VCaP (cell line): ENCODE results near the gene WDR37.
"Not testable (repeated sequence)": the region's sequence is repeated elsewhere in the genome, so short reads cannot be mapped to it uniquely, and the experiment has no call there.

Experiments used
- H3K27ac ChIP-seq: fragments of 450-650 bp; 2 replicates; pipeline ENCODE4 v1.5.1; 2017
- CTCF ChIP-seq: fragments of 450-650 bp; conservative IDR thresholded peaks from 2 replicates; pipeline ENCODE4 v1.5.1; 2017; ENCODE audit warnings: mild to moderate bottlenecking, moderate library complexity

Gene WDR37

GRCh38 chr10:1029838-1030237 lies 26.3 kb upstream of the WDR37 start:
- no peak for TF ChIP-seq CTCF
- no peak overlapping the region for H3K27ac ChIP-seq

DNA sequence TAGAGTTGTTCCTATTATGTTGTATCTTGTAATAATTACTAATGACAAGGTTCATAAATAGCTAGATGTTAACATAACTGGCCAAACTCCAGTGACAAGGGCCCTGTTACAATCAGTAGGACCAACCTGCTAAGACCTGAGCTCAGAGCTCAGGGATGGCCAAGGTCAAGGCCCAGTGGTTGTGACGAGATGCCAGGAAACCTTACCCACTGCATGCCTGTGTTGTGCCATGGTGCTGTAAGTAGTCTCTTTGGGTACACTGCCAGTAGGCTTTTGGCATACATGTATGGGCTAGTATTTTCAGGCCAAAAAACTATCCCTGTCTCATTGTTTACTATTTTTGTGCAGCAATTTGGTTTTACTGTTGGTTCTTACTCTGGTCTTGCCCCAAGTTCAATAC lies 22.6 kb upstream of the WDR37 start:
- H3K27ac ChIP-seq: peak overlapping the region; percentile 86
- TF ChIP-seq CTCF: no peak

DNA sequence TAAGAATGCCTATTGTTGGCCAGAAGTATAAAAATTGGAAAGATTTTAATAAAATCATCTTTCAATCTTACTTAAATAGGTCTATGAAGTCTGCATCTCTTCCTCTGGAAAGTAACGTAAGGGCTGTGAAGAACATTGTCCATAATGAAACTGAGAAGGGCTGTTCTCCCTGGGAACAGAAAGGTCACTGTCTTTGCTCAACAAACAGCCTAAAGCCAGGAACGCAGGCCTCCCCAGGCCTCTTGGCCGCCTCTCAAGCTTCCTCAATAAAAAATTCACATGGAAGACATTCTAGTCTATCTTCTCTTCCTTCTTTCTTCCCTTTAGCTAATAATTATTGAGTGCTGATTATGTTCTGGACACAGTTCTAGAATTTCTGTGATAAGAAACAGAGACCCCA lies 21.4 kb upstream of the WDR37 start:
- TF ChIP-seq CTCF: no peak
- peak overlapping the region; percentile 86 for H3K27ac ChIP-seq

DNA sequence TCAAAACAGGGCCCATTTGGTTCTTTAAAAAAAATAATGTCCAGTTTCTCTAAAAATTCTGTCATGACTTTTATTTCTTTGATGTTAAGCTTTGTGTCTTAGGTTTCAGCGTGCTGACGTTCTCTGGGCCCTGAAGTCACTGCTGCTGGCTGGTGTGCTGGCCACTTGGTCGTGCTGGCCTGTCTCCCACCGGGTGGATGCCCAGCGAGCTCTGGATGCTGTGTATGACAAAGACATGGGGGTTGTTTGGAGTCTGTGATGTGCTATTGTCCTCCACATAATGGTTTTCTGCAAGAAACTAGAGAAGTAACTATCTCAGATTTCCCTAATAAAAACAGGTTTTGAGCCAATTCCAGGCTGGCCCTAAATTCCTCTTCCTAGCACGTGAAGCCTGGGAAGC lies 21.0 kb upstream of the WDR37 start:
- peak overlapping the region; percentile 86 for H3K27ac ChIP-seq
- TF ChIP-seq CTCF: no peak

DNA sequence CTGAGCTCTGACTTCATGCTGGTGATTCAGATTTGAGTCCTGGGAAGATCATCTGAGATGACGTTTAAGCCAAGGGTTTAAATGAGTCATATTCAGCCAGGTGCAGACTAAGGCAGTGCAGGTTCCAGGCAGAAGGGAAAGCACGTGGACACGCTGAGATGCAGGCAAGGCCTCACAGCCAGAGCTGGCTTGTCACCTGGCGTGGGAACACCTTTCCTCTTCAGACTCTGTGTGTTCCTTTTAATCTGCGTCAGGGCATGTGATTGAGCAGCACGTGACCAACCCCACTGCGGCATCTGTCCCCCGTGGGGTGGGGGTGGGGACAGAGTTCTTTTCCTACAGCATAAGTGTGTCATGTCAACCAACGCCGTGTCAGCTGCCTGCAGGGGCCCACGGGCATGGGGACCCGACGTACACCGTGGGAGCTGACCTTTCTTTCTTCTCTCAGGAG lies 19.8 kb upstream of the WDR37 start:
- H3K27ac ChIP-seq: peak overlapping the region; percentile 86
- TF ChIP-seq CTCF: no peak

- H3K27ac ChIP-seq: peak overlapping the region; percentile 86; the same call in 1 of the 2 replicates
- TF ChIP-seq CTCF: no peak
Measured at GRCh38 chr10:1037098-1037497, 19.1 kb upstream of the WDR37 start.

DNA sequence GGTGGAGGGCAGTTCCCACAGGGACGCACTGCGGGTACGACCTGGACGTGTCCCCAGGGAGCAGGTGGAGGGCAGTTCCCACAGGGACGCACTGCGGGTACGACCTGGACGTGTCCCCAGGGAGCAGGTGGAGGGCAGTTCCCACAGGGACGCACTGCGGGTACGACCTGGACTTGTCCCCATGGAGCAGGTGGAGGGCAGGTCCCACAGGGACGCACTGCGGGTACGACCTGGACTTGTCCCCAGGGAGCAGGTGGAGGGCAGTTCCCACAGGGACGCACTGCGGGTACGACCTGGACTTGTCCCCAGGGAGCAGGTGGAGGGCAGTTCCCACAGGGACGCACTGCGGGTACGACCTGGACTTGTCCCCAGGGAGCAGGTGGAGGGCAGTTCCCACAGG lies 17.4 kb upstream of the WDR37 start:
- H3K27ac ChIP-seq: not testable (repeated sequence)

GRCh38 chr10:1040133-1040532 lies 16.1 kb upstream of the WDR37 start:
- H3K27ac ChIP-seq: no peak overlapping the region
- TF ChIP-seq CTCF: no peak
